Neural crest cell (in vitro differentiated cells): ENCODE results near the gene INA. TPM values are rescaled to one million over a fixed set of nuclear protein-coding genes. Genes with fewer than 3 reads are reported as not detected.

Experiments used
- DNase-seq: peaks from one replicate; pipeline ENCODE4 v3.0.0; 2021; ENCODE audit warnings: low read depth, mixed read lengths, low spot score
- H3K27ac Mint-ChIP-seq: one replicate; pipeline ENCODE4 v1.8.0; 2021; ENCODE audit warnings: mild to moderate bottlenecking, mixed read lengths; ENCODE audit not compliant: unreplicated experiment
- H3K27me3 Mint-ChIP-seq: 2 replicates; pipeline ENCODE4 v1.8.0; 2021; ENCODE audit warnings: low read depth, mild to moderate bottlenecking, mixed read lengths
- H3K36me3 Mint-ChIP-seq: 2 replicates; pipeline ENCODE4 v1.8.0; 2021; ENCODE audit warnings: low read depth, mild to moderate bottlenecking, mixed read lengths
- H3K4me1 Mint-ChIP-seq: 2 replicates; pipeline ENCODE4 v1.8.0; 2021; ENCODE audit warnings: mixed read lengths
- H3K4me3 Mint-ChIP-seq: one replicate; pipeline ENCODE4 v1.8.0; 2021; ENCODE audit warnings: mild to moderate bottlenecking, mixed read lengths
- H3K9me3 Mint-ChIP-seq: 2 replicates; pipeline ENCODE4 v1.8.0; 2021; ENCODE audit warnings: mixed read lengths
- total RNA-seq: library from RNA; stranded (reverse); gene quantifications from 2 replicates; pipeline ENCODE4 v1.2.1, GENCODE V29; 2021
- TF ChIP-seq, protein P1 (sequence below): fragments of 200-600 bp; sonication (generic); conservative IDR thresholded peaks from 2 replicates; pipeline ENCODE4 v1.5.0; 2021; ENCODE audit warnings: antibody characterized with exemption, mild to moderate bottlenecking

INA gene
- total RNA-seq, 1 donor from 2014 or later, result 39.7 TPM

DNA sequence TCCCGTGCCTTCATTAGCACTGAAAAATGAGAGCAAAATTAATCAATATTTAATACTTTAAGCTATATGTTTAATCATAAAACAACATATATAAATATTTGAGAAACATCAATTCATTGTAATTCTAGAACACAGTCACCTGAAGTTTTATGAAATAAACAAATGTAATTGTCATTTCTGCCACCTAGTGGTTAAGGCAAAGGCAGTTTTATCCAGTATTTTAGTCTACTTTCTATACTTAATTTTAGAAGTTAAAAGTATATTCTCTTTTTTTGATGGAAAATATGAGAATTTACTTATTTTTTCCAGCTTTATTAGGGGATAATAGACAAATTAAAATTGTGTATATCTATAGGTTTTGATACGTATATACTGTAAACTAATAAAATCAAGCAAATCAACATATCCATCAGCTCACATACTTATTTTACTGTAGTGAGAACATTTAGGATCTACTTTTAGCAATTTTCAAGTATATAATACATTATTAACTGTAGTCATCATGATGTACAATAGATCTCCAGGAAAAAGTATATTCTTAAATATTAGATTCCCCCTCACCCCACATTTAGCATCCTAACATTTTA lies 57.1 kb downstream of the INA start:
- Mint-ChIP-seq H3K4me1 (no peaks in the 10 kb centered on the region), H3K4me3 (no peak overlapping the region), H3K27me3 (no peaks in the 10 kb centered on the region), H3K27ac (no peak overlapping the region), H3K9me3 (no peaks in the 10 kb centered on the region), H3K36me3 (peaks cover 12% of the 10 kb centered on the region)
- DNase-seq, result no peak
- TF ChIP-seq, protein P1, sequence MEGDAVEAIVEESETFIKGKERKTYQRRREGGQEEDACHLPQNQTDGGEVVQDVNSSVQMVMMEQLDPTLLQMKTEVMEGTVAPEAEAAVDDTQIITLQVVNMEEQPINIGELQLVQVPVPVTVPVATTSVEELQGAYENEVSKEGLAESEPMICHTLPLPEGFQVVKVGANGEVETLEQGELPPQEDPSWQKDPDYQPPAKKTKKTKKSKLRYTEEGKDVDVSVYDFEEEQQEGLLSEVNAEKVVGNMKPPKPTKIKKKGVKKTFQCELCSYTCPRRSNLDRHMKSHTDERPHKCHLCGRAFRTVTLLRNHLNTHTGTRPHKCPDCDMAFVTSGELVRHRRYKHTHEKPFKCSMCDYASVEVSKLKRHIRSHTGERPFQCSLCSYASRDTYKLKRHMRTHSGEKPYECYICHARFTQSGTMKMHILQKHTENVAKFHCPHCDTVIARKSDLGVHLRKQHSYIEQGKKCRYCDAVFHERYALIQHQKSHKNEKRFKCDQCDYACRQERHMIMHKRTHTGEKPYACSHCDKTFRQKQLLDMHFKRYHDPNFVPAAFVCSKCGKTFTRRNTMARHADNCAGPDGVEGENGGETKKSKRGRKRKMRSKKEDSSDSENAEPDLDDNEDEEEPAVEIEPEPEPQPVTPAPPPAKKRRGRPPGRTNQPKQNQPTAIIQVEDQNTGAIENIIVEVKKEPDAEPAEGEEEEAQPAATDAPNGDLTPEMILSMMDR, result peak; percentile 86

DNA sequence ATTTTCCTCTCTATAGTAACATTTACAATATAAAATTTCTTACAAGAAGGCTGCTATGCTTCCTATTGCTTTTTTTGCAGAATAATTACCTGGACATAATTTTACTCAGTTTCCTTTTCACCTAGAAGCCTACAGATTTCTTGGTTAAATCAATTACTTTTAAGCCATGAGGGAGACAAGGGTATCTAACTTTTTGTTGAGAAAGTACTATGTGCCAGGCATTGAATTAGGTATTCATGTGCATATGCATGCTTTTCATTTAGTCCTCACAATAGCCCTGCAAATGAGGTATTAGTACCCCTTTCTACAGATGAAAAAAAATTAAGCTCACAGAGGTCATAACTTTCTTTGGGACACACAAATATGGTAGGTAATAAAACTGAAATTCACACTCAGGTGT lies 57.6 kb downstream of the INA start:
- DNase-seq, result no peak
- peaks cover 12% of the 10 kb centered on the region for H3K36me3 Mint-ChIP-seq
- no peaks in the 10 kb centered on the region for H3K4me1 Mint-ChIP-seq
- TF ChIP-seq, protein P1, result no peak
- no peak overlapping the region for H3K4me3 Mint-ChIP-seq
- no peaks in the 10 kb centered on the region for H3K9me3 Mint-ChIP-seq
- no peaks in the 10 kb centered on the region for H3K27me3 Mint-ChIP-seq
- no peak overlapping the region for H3K27ac Mint-ChIP-seq

GRCh38 chr10:103336370-103336769 lies 59.4 kb downstream of the INA start:
- H3K36me3 Mint-ChIP-seq, result peaks cover 12% of the 10 kb centered on the region

More at GRCh38 chr10:103336370-103336769, 59.4 kb downstream of the INA start:
- no peak for DNase-seq
- Mint-ChIP-seq H3K4me3 (no peak overlapping the region), H3K4me1 (no peaks in the 10 kb centered on the region), H3K27ac (no peak overlapping the region), H3K9me3 (no peaks in the 10 kb centered on the region), H3K27me3 (no peaks in the 10 kb centered on the region)
- TF ChIP-seq, protein P1, result no peak

Other genes starting within 250 kb of the INA start
- gene NT5C2, start 83.9 kb upstream of the INA start, total RNA-seq, result 71.3 and 71.6 TPM in 2 replicates
- not detected in 2 replicates for gene RPEL1, start 31.3 kb upstream of the INA start, total RNA-seq
- gene PCGF6, start 74.0 kb downstream of the INA start, total RNA-seq, result 21.5 and 22.5 TPM in 2 replicates
- gene TAF5, start 90.8 kb downstream of the INA start, total RNA-seq, result 11.5 and 12.4 TPM in 2 replicates
- gene ATP5MK, start 119.3 kb downstream of the INA start, total RNA-seq, result 263 and 275 TPM in 2 replicates
- 74.1 and 76.4 TPM in 2 replicates for gene PDCD11, start 119.5 kb downstream of the INA start, total RNA-seq
- gene CALHM2, start 175.2 kb downstream of the INA start, total RNA-seq, result not detected in 2 replicates
- not detected in 2 replicates for gene CALHM1, start 181.8 kb downstream of the INA start, total RNA-seq
- gene CALHM3, start 202.1 kb downstream of the INA start, total RNA-seq, result not detected in 2 replicates
- gene NEURL1, start 216.6 kb downstream of the INA start, total RNA-seq, result 1.8 and 2.7 TPM in 2 replicates